GM21360 (cell line): ENCODE measurements around the gene ADGRV1.

Source experiments
- ATAC-seq: cut with Tn5 transposase; IDR thresholded peaks from one replicate; pipeline ENCODE4 v1.9.1; 2021; ENCODE audit warnings: mild to moderate bottlenecking, moderate library complexity; ENCODE audit not compliant: unreplicated experiment

The ADGRV1 gene

GRCh38 chr5:90861843-90862586 is 303.4 kb downstream of the ADGRV1 start:
- ATAC-seq, result no peak

DNA sequence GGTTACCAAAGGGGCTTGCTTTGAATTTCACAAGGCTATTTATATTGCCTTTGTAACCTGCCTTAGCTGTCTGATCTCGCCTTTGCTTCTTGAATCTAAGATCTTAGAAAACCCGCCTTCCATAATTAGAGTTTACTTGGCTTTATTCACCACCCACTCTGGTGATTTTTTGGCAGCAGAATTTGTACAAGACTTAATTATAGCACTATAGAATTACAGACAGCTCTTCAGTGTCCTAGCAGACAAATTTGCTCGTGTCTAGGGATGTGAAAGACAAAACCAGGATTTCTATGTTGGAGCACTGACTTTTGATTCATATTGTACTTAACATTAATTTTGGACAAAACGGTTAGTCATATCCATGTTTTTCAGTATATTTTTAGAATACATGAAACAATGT is 306.6 kb downstream of the ADGRV1 start:
- ATAC-seq, result no peak

DNA sequence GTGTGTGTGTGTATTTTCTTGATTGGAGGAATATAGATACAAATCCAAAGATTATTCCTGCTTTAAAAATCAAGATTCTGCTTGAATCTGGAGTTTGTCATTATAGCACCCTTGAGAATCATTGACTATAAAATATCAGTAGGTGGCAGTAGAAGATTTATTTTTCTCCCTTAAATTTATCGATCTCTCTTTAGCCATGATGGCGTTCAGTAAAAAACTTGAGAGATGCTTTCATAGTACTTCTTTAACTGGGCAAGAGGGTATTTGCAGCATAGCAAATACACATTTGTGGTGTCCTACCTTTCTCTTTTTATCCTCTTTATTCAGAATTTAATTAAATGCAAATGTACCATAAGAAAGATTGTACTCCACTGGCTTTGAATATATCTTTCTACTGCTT is 307.7 kb downstream of the ADGRV1 start:
- ATAC-seq, result no peak

GRCh38 chr5:90866915-90867731 is 308.5 kb downstream of the ADGRV1 start:
- no peak for ATAC-seq

DNA sequence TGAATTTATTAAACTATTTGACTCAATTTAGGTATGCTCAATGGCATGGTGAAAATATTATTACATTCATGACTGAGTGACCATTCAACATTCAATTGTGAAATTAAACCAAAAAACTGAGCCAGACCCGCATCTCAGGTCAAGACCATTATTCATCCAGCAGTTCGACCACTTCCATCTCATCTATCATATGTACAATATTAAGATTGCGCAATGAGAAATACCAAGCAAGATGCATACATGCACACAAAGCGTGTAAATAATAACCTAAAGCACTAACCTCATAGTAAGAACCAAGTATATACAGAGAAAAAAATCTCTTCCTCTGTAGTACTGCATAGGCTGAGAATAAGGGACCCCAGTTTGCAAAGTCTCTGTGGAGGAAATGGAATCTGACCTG is 310.2 kb downstream of the ADGRV1 start:
- no peak for ATAC-seq

GRCh38 chr5:90871391-90871991 is 312.9 kb downstream of the ADGRV1 start:
- ATAC-seq, result no peak

DNA sequence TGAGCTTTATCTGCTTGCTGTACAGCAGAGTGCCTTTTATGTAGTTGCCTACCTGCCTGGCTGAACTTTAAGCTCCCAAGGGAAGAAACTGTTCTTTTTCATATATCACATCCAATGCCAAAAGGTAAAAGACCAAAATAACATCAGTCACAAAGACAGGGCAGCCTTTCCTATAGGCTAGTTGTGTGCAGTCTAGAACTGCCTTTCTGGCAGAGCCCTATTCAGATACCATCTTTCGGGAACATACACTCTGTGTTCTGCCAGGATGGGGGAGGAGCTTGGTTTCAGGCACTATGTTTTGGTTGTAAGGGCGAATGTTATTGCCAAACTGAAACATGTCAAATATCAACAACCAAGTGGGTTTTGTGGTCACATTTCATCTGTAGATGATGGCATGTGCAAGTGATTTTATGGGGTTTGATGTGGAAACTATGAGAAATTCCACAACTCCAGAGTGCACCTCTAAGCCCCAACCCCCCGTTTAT is 314.5 kb downstream of the ADGRV1 start:
- no peak for ATAC-seq

DNA sequence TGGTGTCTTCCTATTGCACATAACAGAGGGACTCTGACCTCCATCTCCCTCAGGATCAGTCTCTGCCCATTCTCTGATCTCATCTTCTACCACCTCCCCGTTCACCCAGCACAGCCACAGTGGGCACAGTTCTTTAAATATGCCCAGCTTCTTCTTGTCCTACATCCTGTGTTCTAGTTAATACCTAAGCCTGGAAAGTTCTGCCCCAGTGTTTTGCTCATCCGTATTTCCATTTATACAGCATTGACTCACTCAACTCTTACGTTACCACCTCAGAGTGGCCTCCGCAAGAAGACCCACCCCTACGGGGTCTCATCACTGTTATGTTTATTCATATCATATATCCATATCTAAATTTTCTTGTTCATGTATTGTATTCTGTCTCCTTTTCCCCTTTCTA is 315.5 kb downstream of the ADGRV1 start:
- ATAC-seq, result no peak

DNA sequence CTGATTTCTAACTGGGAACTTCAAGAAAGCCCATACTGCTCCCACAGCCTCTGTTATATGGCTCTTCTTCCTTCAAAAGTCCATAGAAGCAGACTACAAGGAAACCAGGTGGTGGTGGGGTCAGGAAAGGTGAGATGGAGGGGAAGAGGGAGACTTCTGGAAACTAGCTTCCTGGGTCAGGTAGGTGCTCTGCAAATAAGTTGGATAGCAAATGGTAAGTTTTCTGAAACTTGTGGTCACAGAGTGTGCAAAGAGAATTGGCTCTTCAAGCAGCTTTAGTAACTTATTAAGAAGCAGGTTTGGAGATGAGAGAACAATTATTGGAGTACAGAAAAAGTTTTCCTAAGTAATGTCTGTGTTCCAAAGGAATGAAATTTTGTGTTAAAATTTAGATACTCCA is 316.9 kb downstream of the ADGRV1 start:
- no peak for ATAC-seq

GRCh38 chr5:90876366-90876765 is 317.8 kb downstream of the ADGRV1 start:
- ATAC-seq, result no peak

DNA sequence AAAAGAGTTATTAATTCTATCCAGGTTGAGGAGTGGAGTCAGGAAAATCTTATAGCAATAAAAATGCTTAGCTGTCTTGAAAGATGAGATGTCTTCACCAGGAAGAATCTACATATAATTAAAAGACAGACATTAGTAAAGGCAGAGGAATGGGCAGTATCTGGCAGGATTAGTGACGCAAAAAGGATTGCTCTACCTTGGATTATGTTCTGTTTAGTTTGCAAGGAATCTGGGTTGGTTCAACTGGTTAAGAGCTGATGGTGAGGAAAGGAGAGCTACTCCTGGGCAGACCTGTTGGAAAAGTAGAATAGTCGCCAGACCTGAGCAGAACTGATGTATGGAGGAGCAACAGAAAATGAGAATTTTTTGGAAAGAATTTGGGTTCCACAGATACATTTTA is 318.5 kb downstream of the ADGRV1 start:
- no peak for ATAC-seq

DNA sequence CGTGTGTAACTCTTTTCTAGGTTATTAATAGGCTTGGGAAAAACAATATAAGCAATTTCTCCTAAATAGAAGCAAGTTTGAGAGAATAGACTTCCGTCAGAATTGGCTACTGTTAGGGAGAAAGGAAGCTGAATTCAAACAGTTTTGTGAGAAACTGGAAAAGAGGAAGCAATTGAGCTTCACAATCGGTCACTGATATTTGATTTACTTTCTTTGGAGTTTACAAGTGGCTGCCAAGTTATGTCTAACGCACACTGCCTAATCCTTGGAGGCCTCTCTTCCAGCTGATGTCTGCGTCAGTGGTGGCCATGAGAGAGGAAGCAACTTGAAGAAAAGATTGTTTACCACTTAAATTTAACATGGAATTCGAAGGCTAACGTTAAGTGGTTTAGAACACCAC is 319.5 kb downstream of the ADGRV1 start:
- ATAC-seq, result no peak

GRCh38 chr5:90878549-90879196 is 320.1 kb downstream of the ADGRV1 start:
- no peak for ATAC-seq

- ATAC-seq, result no peak
Observed at GRCh38 chr5:90881626-90882150, 323.1 kb downstream of the ADGRV1 start.

- no peak for ATAC-seq
Observed at GRCh38 chr5:90882448-90882847, 323.9 kb downstream of the ADGRV1 start.

DNA sequence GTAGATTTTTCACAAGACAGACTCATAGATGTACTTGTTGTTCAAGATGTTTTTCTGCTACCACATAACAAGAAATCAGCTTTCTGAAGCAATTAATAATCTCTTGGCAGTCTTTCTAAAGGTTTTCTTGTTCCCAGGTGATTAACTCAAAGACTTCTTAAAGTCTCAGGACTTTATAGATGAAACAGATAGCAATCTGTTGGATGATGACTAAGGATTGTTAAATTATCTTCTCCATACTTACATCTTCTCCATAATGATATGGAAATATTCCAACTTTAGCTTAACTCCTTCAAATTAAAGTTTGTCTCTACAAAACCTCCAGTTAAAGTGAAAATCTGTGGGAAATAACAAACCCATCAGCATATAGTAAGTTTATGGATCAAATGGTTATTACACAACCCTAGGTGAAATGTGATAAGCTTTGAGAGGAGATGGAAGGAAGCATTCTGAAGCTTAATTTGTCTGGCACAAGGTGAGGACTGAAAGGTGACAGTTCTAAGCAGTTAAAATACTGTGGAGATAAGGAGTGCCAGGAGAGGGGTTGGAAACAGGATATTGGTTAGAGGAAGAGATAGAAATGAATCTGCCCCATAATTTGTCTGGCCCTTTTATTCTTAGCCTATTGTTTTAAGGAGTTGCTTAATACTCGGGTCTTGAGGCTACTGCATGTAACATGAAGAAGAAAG is 326.7 kb downstream of the ADGRV1 start:
- no peak for ATAC-seq

- ATAC-seq, result no peak
Observed at GRCh38 chr5:90886381-90886780, 327.8 kb downstream of the ADGRV1 start.

GRCh38 chr5:90888511-90889324 is 330.1 kb downstream of the ADGRV1 start:
- ATAC-seq, result no peak

GRCh38 chr5:90889325-90889600 is 330.7 kb downstream of the ADGRV1 start:
- ATAC-seq, result no peak

DNA sequence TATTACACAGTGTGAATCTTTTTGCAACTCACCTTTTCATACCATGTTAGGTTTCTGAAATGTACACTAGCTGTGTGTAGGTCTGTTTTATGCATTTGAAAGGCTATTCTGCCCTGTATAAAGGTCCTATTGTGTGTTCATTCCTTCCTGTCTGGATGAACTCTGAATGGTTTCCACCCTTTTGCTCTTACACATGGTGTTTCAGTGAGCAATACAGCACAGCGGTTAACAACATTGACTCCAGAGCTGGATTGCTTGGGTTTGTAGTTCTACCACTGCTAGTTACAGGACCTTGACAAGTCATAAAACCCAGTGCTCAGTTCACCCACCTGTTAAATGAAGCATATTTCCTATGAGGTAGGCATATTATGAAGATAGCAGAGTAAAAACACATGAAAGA is 331.6 kb downstream of the ADGRV1 start:
- ATAC-seq, result no peak
